HG02938 (cell line): ENCODE data around the gene H6PD.

ENCODE experiments used
- ATAC-seq: cut with Tn5 transposase; IDR thresholded peaks from one replicate; pipeline ENCODE4 v1.9.1; 2021; ENCODE audit warnings: mild to moderate bottlenecking, moderate library complexity; ENCODE audit not compliant: unreplicated experiment

The H6PD gene

GRCh38 chr1:9253004-9253403 is 18.4 kb downstream of the H6PD start:
- no peak for ATAC-seq

- ATAC-seq, result no peak
Observed at GRCh38 chr1:9253453-9254105, 19.0 kb downstream of the H6PD start.

- ATAC-seq, result no peak
Observed at GRCh38 chr1:9256332-9256731, 21.8 kb downstream of the H6PD start.

GRCh38 chr1:9257851-9258250 is 23.3 kb downstream of the H6PD start:
- no peak for ATAC-seq

- no peak for ATAC-seq
Observed at GRCh38 chr1:9258629-9259028, 24.1 kb downstream of the H6PD start.

GRCh38 chr1:9260059-9260766 is 25.6 kb downstream of the H6PD start:
- ATAC-seq, result no peak

- no peak for ATAC-seq
Observed at GRCh38 chr1:9261496-9261895, 26.9 kb downstream of the H6PD start.

GRCh38 chr1:9262096-9262986 is 27.8 kb downstream of the H6PD start:
- ATAC-seq, result no peak

GRCh38 chr1:9263276-9263855 is 28.8 kb downstream of the H6PD start:
- no peak for ATAC-seq

GRCh38 chr1:9263984-9264872 is 29.7 kb downstream of the H6PD start:
- ATAC-seq, result no peak

GRCh38 chr1:9265037-9265436 is 30.5 kb downstream of the H6PD start:
- no peak for ATAC-seq

GRCh38 chr1:9265968-9266367 is 31.4 kb downstream of the H6PD start:
- no peak for ATAC-seq

GRCh38 chr1:9267352-9267686 is 32.7 kb downstream of the H6PD start:
- no peak for ATAC-seq

GRCh38 chr1:9267827-9268581 is 33.4 kb downstream of the H6PD start:
- ATAC-seq, result no peak

GRCh38 chr1:9269078-9269501 is 34.5 kb downstream of the H6PD start:
- no peak for ATAC-seq

GRCh38 chr1:9269721-9270120 is 35.1 kb downstream of the H6PD start:
- ATAC-seq, result no peak

- no peak for ATAC-seq
Observed at GRCh38 chr1:9270290-9270883, 35.8 kb downstream of the H6PD start.

GRCh38 chr1:9271283-9271682 is 36.7 kb downstream of the H6PD start:
- no peak for ATAC-seq

GRCh38 chr1:9271861-9272595 is 37.5 kb downstream of the H6PD start:
- no peak for ATAC-seq
